Measurements from ENCODE around the gene SPRYD7. TPM values are rescaled to one million over a fixed set of nuclear protein-coding genes. Genes with fewer than 3 reads are reported as not detected.

The SPRYD7 gene
- total RNA-seq, 4 donors from 2014 or later = 11.1 to 15.7 (median 13.1) TPM

- Histone ChIP-seq H3K4me3 (no peak overlapping the region), H3K27ac (no peak overlapping the region), H3K9me3 (no peaks in the 10 kb centered on the region), H3K4me1 (no peaks in the 10 kb centered on the region), H3K27me3 (no peaks in the 10 kb centered on the region), H3K36me3 (peaks cover 0 to 29% (median 14%) of the 10 kb centered on the region in 4 donors)
- intact Hi-C loops (cut with DNase I; ENCODE audit: low total_unique reads) = no loop called here
- DNase-seq = no peak
- in situ Hi-C loops (cut with MboI; ENCODE audit: low pct_ligation_motif_present in 1 of 4, low pct_unique_long_range_greater_than_20kb in 1 of 4, low sequenced_read_pairs in 3 of 4) = no loop called here
- TF ChIP-seq EP300 (IDR thresholded peaks at IDR 0.05; ENCODE audit: low read depth) (no peak), CTCF (IDR thresholded peaks at IDR 0.05) (no peak), POLR2AphosphoS5 (IDR thresholded peaks at IDR 0.05) (no peak), POLR2A (IDR thresholded peaks at IDR 0.05) (no peak)
- WGBS, 2 donors (ENCODE audit: low coverage in 1 of 2) = 96 to 100% methylated on average over 1 of the region's 1 CpG
Measured at GRCh38 chr13:49914947-49915346, 21.2 kb downstream of the SPRYD7 start.

- in situ Hi-C loops (cut with MboI; ENCODE audit: low pct_ligation_motif_present in 1 of 4, low pct_unique_long_range_greater_than_20kb in 1 of 4, low sequenced_read_pairs in 3 of 4) (no loop called here), intact Hi-C loops (cut with DNase I; ENCODE audit: low total_unique reads) (no loop called here)
- Histone ChIP-seq H3K27me3 (no peaks in the 10 kb centered on the region), H3K36me3 (peaks cover 0 to 8% (median 0%) of the 10 kb centered on the region in 4 donors), H3K27ac (no peak overlapping the region), H3K9me3 (no peaks in the 10 kb centered on the region), H3K4me3 (no peak overlapping the region), H3K4me1 (no peaks in the 10 kb centered on the region)
- no peak for TF ChIP-seq EP300 (IDR thresholded peaks at IDR 0.05; ENCODE audit: low read depth)
- no peak for TF ChIP-seq POLR2AphosphoS5 (IDR thresholded peaks at IDR 0.05)
- no peak for TF ChIP-seq CTCF (IDR thresholded peaks at IDR 0.05)
- no peak for TF ChIP-seq POLR2A (IDR thresholded peaks at IDR 0.05)
- 89% methylated on average over 5 of the region's 5 CpGs for WGBS, 2 donors (ENCODE audit: low coverage in 1 of 2)
- no peak for DNase-seq
Measured at GRCh38 chr13:49908637-49909036, 27.5 kb downstream of the SPRYD7 start.

DNA sequence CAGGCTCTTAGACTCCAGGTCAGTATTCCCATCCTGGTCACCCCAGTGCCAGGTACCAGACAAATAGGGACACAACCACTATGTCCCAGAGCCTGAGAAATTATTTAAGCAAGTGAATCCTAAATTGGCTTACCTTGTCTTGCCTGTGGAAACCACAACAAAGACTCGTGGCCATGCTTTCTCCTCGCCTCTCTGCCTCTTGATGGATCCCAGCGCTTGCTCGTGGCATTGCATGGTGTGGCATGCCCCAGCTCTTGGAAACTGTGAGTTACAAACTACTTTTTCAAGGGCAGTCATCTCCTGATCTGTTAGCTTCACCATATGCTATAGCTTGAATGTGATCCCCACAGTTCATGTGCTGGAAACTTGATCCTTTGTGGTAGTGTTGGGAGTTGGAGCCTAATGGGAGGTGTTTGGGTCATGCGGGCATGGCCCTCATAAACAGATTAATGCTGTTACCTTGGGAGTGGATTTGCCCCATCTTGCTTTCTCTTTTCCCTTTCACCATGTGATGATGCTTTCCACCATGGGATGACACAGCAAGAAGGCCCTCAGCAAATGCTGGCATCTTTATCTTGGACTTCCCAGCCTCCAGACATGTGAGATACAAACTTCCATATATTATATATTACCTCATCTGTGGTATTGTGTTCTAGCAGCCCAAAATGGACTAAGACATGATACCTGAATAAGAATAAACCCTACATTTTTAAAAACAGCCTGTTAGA is 31.2 kb downstream of the SPRYD7 start:
- in situ Hi-C loops (cut with MboI; ENCODE audit: low pct_ligation_motif_present in 1 of 4, low pct_unique_long_range_greater_than_20kb in 1 of 4, low sequenced_read_pairs in 3 of 4) = no loop called here
- WGBS, 2 donors (ENCODE audit: low coverage in 1 of 2) = 82 to 91% methylated on average over 2 to 5 of the region's 5 CpGs
- Histone ChIP-seq H3K9me3 (no peaks in the 10 kb centered on the region), H3K27me3 (no peaks in the 10 kb centered on the region), H3K4me1 (no peaks in the 10 kb centered on the region), H3K27ac (no peak overlapping the region), H3K36me3 (no peaks in the 10 kb centered on the region), H3K4me3 (no peak overlapping the region)
- intact Hi-C loops (cut with DNase I; ENCODE audit: low total_unique reads) = no loop called here
- DNase-seq = no peak
- TF ChIP-seq EP300 (IDR thresholded peaks at IDR 0.05; ENCODE audit: low read depth) (no peak), CTCF (IDR thresholded peaks at IDR 0.05) (no peak), POLR2AphosphoS5 (IDR thresholded peaks at IDR 0.05) (no peak), POLR2A (IDR thresholded peaks at IDR 0.05) (no peak)

DNA sequence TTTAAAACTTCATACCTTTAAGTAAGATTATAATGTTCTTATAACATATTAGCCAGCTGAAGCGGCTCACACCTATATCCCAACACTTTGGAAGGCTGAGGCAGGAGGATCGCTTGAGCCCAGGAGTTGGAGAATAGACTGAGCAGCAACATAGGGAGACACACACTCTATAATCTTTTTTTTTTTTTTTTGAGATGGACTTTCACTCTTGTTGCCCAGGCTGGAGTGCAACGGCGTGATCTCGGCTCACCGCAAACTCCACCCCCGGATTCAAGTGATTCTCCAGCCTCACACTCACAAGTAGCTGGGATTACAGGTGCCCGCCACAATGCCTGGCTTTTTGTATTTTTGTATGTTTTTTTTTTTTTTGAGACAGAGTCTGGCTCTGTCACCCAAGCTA is 37.3 kb downstream of the SPRYD7 start:
- no peak for DNase-seq
- intact Hi-C loops (cut with DNase I; ENCODE audit: low total_unique reads) (no loop called here), in situ Hi-C loops (cut with MboI; ENCODE audit: low pct_ligation_motif_present in 1 of 4, low pct_unique_long_range_greater_than_20kb in 1 of 4, low sequenced_read_pairs in 3 of 4) (no loop called here)
- Histone ChIP-seq H3K27ac (no peak overlapping the region), H3K4me3 (no peak overlapping the region), H3K27me3 (no peaks in the 10 kb centered on the region), H3K9me3 (no peaks in the 10 kb centered on the region), H3K36me3 (no peaks in the 10 kb centered on the region), H3K4me1 (no peaks in the 10 kb centered on the region)
- no peak for TF ChIP-seq POLR2AphosphoS5 (IDR thresholded peaks at IDR 0.05)
- TF ChIP-seq CTCF (IDR thresholded peaks at IDR 0.05) = no peak
- WGBS, 2 donors (ENCODE audit: low coverage in 1 of 2) = 85 to 92% methylated on average over 7 to 8 of the region's 8 CpGs
